ENCODE data around the gene OR51E1. TPM values are rescaled to one million over a fixed set of nuclear protein-coding genes. Genes with fewer than 3 reads are reported as not detected.

The OR51E1 gene
- not detected for polyA plus RNA-seq (2013, experiment 1 of 2)
- polyA plus RNA-seq (2013, experiment 2 of 2), result not detected

- H3K27me3 ChIP-seq (ENCODE audit: insufficient read depth, low read length, poor library complexity), result no peaks in the 10 kb centered on the region
- H2BK15ac ChIP-seq (replicated peaks; ENCODE audit: low read depth), result no peak within 1 kb of the TSS
- no peak within 1 kb of the TSS for H3K9ac ChIP-seq (ENCODE audit: low read length)
- H3K4me3 ChIP-seq (ENCODE audit: low read length), result no peak within 1 kb of the TSS
- no peak within 1 kb of the TSS for H3K56ac ChIP-seq (ENCODE audit: low read length)
- no peaks in the 10 kb centered on the region for H3K4me1 ChIP-seq (ENCODE audit: control insufficient read depth, low read depth, low read length)
- H4K8ac ChIP-seq (ENCODE audit: low read depth, low read length), result no peak within 1 kb of the TSS
- no peak for DNase-seq
- H3K23ac ChIP-seq (ENCODE audit: low read length), result no peak within 1 kb of the TSS
- H3K79me1 ChIP-seq (ENCODE audit: low read length), result no peaks in the 10 kb centered on the region
- H3K18ac ChIP-seq (ENCODE audit: low read length), result no peak within 1 kb of the TSS
- H2AK5ac ChIP-seq (ENCODE audit: low read length), result no peak within 1 kb of the TSS
- no peaks in the 10 kb centered on the region for H3K36me3 ChIP-seq (ENCODE audit: control insufficient read depth, insufficient read depth, low read length)
- H2BK120ac ChIP-seq (ENCODE audit: low read depth, low read length), result no peak within 1 kb of the TSS
- H4K5ac ChIP-seq (ENCODE audit: low read length), result no peak within 1 kb of the TSS
- no peak within 1 kb of the TSS for H3K27ac ChIP-seq (ENCODE audit: low read depth, low read length)
- no peak within 1 kb of the TSS for H2BK5ac ChIP-seq (ENCODE audit: low read length)
- no peak within 1 kb of the TSS for H3K4ac ChIP-seq (ENCODE audit: low read depth, low read length)
- no peak within 1 kb of the TSS for H3K4me2 ChIP-seq (ENCODE audit: low read length)
- no CpG with 5 or more reads among the region's 3 CpGs for WGBS (ENCODE audit: extremely low coverage, insufficient coverage, low lambda C conversion rate)
- no peaks in the 10 kb centered on the region for H3K79me2 ChIP-seq (ENCODE audit: control insufficient read depth, insufficient read depth, low read length)
These were observed at the start of gene OR51E1 for GRCh38 chr11:4643682-4644081. Gene OR51E1, plus strand, starts transcription at chr11:4643982. Its CDS starts 8,545 bp downstream, at chr11:4652527.

DNA sequence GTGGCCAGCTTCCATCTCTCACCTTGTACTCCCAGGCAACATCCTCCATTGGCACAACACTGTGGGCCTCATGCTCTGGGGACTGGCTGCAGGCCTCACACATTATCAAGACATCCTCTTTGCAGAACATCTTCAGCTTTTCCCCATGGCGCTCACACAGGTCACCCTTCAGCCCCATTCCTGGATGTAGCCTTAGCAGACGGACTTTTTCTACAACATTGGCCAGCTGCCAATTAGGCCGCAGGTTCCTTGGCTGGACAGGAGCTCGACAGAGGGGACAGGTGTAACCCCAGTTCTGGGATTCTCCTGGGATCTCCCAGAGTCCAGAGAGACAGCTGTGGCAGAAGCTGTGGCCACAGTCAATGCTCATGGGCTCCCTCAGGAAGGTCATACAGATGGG is 38.7 kb upstream of the OR51E1 start:
- H3K23ac ChIP-seq (ENCODE audit: low read length), result no peak overlapping the region

GRCh38 chr11:4606231-4607015 is 37.4 kb upstream of the OR51E1 start:
- Histone ChIP-seq H3K4me2 (ENCODE audit: low read length) (no peak overlapping the region), H3K36me3 (ENCODE audit: control insufficient read depth, insufficient read depth, low read length) (no peaks in the 10 kb centered on the region), H4K5ac (ENCODE audit: low read length) (no peak overlapping the region), H3K79me1 (ENCODE audit: low read length) (no peaks in the 10 kb centered on the region), H3K18ac (ENCODE audit: low read length) (no peak overlapping the region), H2BK5ac (ENCODE audit: low read length) (no peak overlapping the region), H3K23ac (ENCODE audit: low read length) (no peak overlapping the region), H2BK120ac (ENCODE audit: low read depth, low read length) (no peak overlapping the region), H3K56ac (ENCODE audit: low read length) (no peak overlapping the region), H3K9ac (ENCODE audit: low read length) (no peak overlapping the region), H3K4me1 (ENCODE audit: control insufficient read depth, low read depth, low read length) (peaks cover 2% of the 10 kb centered on the region), H3K27me3 (ENCODE audit: insufficient read depth, low read length, poor library complexity) (no peaks in the 10 kb centered on the region), H2AK5ac (ENCODE audit: low read length) (no peak overlapping the region), H4K8ac (ENCODE audit: low read depth, low read length) (no peak overlapping the region), H3K27ac (ENCODE audit: low read depth, low read length) (no peak overlapping the region), H2BK15ac (replicated peaks; ENCODE audit: low read depth) (no peak overlapping the region), H3K4ac (ENCODE audit: low read depth, low read length) (no peak overlapping the region), H3K4me3 (ENCODE audit: low read length) (no peak overlapping the region), H3K79me2 (ENCODE audit: control insufficient read depth, insufficient read depth, low read length) (no peaks in the 10 kb centered on the region)
- no CpG with 5 or more reads among the region's 1 CpG for WGBS (ENCODE audit: extremely low coverage, insufficient coverage, low lambda C conversion rate)
- no peak for DNase-seq

More for the DNA sequence above, 38.7 kb upstream of the OR51E1 start:
- H3K9ac ChIP-seq (ENCODE audit: low read length), result no peak overlapping the region
- H4K8ac ChIP-seq (ENCODE audit: low read depth, low read length), result no peak overlapping the region
- no peak overlapping the region for H4K5ac ChIP-seq (ENCODE audit: low read length)
- no peak overlapping the region for H3K4ac ChIP-seq (ENCODE audit: low read depth, low read length)
- H3K4me3 ChIP-seq (ENCODE audit: low read length), result no peak overlapping the region
- H3K27me3 ChIP-seq (ENCODE audit: insufficient read depth, low read length, poor library complexity), result no peaks in the 10 kb centered on the region
- no peak overlapping the region for H2AK5ac ChIP-seq (ENCODE audit: low read length)
- H3K27ac ChIP-seq (ENCODE audit: low read depth, low read length), result no peak overlapping the region
- no peak overlapping the region for H3K18ac ChIP-seq (ENCODE audit: low read length)
- no peak overlapping the region for H2BK15ac ChIP-seq (replicated peaks; ENCODE audit: low read depth)
- peaks cover 2% of the 10 kb centered on the region for H3K4me1 ChIP-seq (ENCODE audit: control insufficient read depth, low read depth, low read length)
- no peaks in the 10 kb centered on the region for H3K36me3 ChIP-seq (ENCODE audit: control insufficient read depth, insufficient read depth, low read length)
- H3K79me1 ChIP-seq (ENCODE audit: low read length), result no peaks in the 10 kb centered on the region
- no peak overlapping the region for H2BK120ac ChIP-seq (ENCODE audit: low read depth, low read length)
- H3K79me2 ChIP-seq (ENCODE audit: control insufficient read depth, insufficient read depth, low read length), result no peaks in the 10 kb centered on the region
- no peak overlapping the region for H3K4me2 ChIP-seq (ENCODE audit: low read length)
- DNase-seq, result no peak
- no CpG with 5 or more reads among the region's 4 CpGs for WGBS (ENCODE audit: extremely low coverage, insufficient coverage, low lambda C conversion rate)
- H2BK5ac ChIP-seq (ENCODE audit: low read length), result no peak overlapping the region
- H3K56ac ChIP-seq (ENCODE audit: low read length), result no peak overlapping the region

GRCh38 chr11:4607096-4607495 is 36.7 kb upstream of the OR51E1 start:
- no peaks in the 10 kb centered on the region for H3K27me3 ChIP-seq (ENCODE audit: insufficient read depth, low read length, poor library complexity)
- DNase-seq, result no peak
- no peak overlapping the region for H3K4ac ChIP-seq (ENCODE audit: low read depth, low read length)
- no peak overlapping the region for H2AK5ac ChIP-seq (ENCODE audit: low read length)
- H3K56ac ChIP-seq (ENCODE audit: low read length), result no peak overlapping the region
- no peaks in the 10 kb centered on the region for H3K36me3 ChIP-seq (ENCODE audit: control insufficient read depth, insufficient read depth, low read length)
- peak overlapping the region; percentile 5 for H3K4me2 ChIP-seq (ENCODE audit: low read length)
- H2BK120ac ChIP-seq (ENCODE audit: low read depth, low read length), result no peak overlapping the region
- H3K23ac ChIP-seq (ENCODE audit: low read length), result no peak overlapping the region
- no CpG with 5 or more reads among the region's 6 CpGs for WGBS (ENCODE audit: extremely low coverage, insufficient coverage, low lambda C conversion rate)
- no peak overlapping the region for H3K18ac ChIP-seq (ENCODE audit: low read length)
- H4K5ac ChIP-seq (ENCODE audit: low read length), result no peak overlapping the region
- H3K9ac ChIP-seq (ENCODE audit: low read length), result no peak overlapping the region
- H3K79me1 ChIP-seq (ENCODE audit: low read length), result no peaks in the 10 kb centered on the region
- no peak overlapping the region for H3K4me3 ChIP-seq (ENCODE audit: low read length)
- no peak overlapping the region for H3K27ac ChIP-seq (ENCODE audit: low read depth, low read length)
- no peak overlapping the region for H4K8ac ChIP-seq (ENCODE audit: low read depth, low read length)
- no peaks in the 10 kb centered on the region for H3K79me2 ChIP-seq (ENCODE audit: control insufficient read depth, insufficient read depth, low read length)
- no peak overlapping the region for H2BK15ac ChIP-seq (replicated peaks; ENCODE audit: low read depth)
- no peak overlapping the region for H2BK5ac ChIP-seq (ENCODE audit: low read length)
- H3K4me1 ChIP-seq (ENCODE audit: control insufficient read depth, low read depth, low read length), result peaks cover 2% of the 10 kb centered on the region

DNA sequence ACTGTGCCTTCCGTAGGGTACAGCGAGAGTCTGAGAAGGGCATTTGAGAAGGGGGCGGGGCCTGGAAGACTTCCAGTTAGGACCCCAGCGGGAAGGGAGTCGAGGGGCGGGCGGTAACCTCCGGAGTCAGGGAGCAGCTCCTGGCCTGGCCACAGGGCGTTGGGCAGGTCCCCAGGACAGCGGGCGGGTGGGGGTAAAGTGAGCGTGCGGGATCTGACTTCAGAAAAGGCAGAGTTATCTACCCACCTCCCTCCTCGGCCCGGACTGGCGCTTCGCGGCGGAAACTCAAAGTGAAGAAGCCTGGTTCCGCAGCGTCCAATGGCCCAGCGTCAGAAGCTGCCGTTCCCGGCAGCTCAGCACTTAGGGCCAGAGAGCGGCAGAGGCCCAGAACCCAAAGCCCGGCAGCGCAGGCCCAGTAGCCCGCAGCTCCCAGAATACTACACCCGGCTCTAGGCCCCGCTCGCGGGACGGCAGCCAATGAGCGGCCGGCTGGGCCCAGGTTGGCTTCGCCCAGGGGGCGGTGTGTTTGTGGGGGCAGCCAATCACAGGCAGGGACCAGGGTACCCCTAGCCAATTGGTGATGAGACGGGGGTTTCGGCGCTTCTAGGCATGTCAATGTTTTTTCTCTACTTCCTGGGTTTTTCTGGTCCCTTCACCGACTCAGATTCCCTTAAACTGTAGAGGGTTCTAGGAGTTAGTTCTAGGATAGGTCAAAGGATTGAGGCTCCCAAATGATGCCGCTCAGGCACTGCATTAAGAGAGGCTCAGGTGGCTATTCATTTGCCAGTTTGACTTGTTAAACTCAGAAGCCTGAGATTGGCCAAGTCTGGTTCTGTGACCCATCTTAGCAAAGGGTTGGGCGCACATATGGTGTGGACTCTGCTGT is 35.8 kb upstream of the OR51E1 start, which contains the start of gene TRIM68:
Gene TRIM68 (minus strand): TSS at position 451 of the 886 bp plus-strand sequence. CDS start 2,727 bp downstream, outside the sequence.
- Histone ChIP-seq H3K4me3 (ENCODE audit: low read length) (peak within 1 kb of the TSS; percentile 80), H4K8ac (ENCODE audit: low read depth, low read length) (peak within 1 kb of the TSS; percentile 99), H2BK5ac (ENCODE audit: low read length) (no peak within 1 kb of the TSS), H3K27me3 (ENCODE audit: insufficient read depth, low read length, poor library complexity) (no peaks in the 10 kb centered on the region), H3K23ac (ENCODE audit: low read length) (no peak within 1 kb of the TSS), H3K56ac (ENCODE audit: low read length) (peak within 1 kb of the TSS; percentile 88), H3K27ac (ENCODE audit: low read depth, low read length) (peak within 1 kb of the TSS; percentile 81), H2BK120ac (ENCODE audit: low read depth, low read length) (no peak within 1 kb of the TSS), H3K18ac (ENCODE audit: low read length) (peak within 1 kb of the TSS; percentile 70), H3K4me2 (ENCODE audit: low read length) (peak within 1 kb of the TSS; percentile 37), H3K9ac (ENCODE audit: low read length) (peak within 1 kb of the TSS; percentile 80), H4K5ac (ENCODE audit: low read length) (peak within 1 kb of the TSS; percentile 96), H2AK5ac (ENCODE audit: low read length) (no peak within 1 kb of the TSS), H3K4ac (ENCODE audit: low read depth, low read length) (peak within 1 kb of the TSS; percentile 72), H3K79me2 (ENCODE audit: control insufficient read depth, insufficient read depth, low read length) (no peaks in the 10 kb centered on the region), H3K79me1 (ENCODE audit: low read length) (no peaks in the 10 kb centered on the region), H3K36me3 (ENCODE audit: control insufficient read depth, insufficient read depth, low read length) (no peaks in the 10 kb centered on the region), H2BK15ac (replicated peaks; ENCODE audit: low read depth) (no peak within 1 kb of the TSS), H3K4me1 (ENCODE audit: control insufficient read depth, low read depth, low read length) (peaks cover 2% of the 10 kb centered on the region)
- peak; percentile 98 for DNase-seq
- no CpG with 5 or more reads among the region's 43 CpGs for WGBS (ENCODE audit: extremely low coverage, insufficient coverage, low lambda C conversion rate)
